Panc1 (cell line): Measurements from ENCODE around the gene TRERF1.

ENCODE experiments used
- SIN3A ChIP-seq: IDR thresholded peaks from 2 replicates; pipeline ENCODE4 v1.6.1; 2012; ENCODE audit warnings: low read depth, mild to moderate bottlenecking, low read length, moderate library complexity, borderline replicate concordance; ENCODE audit not compliant: insufficient read depth
- TF ChIP-seq, protein P1 (sequence below): fragments of 450-650 bp; IDR thresholded peaks from 2 replicates; pipeline ENCODE4 v1.5.1; 2017; ENCODE audit warnings: mild to moderate bottlenecking

GRCh38 chr6:42249279-42249678 lies 202.4 kb downstream of the TRERF1 start:
- TF ChIP-seq, protein P1, sequence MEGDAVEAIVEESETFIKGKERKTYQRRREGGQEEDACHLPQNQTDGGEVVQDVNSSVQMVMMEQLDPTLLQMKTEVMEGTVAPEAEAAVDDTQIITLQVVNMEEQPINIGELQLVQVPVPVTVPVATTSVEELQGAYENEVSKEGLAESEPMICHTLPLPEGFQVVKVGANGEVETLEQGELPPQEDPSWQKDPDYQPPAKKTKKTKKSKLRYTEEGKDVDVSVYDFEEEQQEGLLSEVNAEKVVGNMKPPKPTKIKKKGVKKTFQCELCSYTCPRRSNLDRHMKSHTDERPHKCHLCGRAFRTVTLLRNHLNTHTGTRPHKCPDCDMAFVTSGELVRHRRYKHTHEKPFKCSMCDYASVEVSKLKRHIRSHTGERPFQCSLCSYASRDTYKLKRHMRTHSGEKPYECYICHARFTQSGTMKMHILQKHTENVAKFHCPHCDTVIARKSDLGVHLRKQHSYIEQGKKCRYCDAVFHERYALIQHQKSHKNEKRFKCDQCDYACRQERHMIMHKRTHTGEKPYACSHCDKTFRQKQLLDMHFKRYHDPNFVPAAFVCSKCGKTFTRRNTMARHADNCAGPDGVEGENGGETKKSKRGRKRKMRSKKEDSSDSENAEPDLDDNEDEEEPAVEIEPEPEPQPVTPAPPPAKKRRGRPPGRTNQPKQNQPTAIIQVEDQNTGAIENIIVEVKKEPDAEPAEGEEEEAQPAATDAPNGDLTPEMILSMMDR = no peak
- no peak for TF ChIP-seq SIN3A
